ENCODE measurements around the gene NUCKS1.
"Not testable (repeated sequence)": the region's sequence is repeated elsewhere in the genome, so short reads cannot be mapped to it uniquely, and the experiment has no call there.

Gene NUCKS1

GRCh38 chr1:205739348-205740160 is 10.4 kb downstream of the NUCKS1 start:
- H3K4me3 ChIP-seq (ENCODE audit: control insufficient read depth, low read depth, low read length) = no peak overlapping the region
- TF ChIP-seq, protein P1, sequence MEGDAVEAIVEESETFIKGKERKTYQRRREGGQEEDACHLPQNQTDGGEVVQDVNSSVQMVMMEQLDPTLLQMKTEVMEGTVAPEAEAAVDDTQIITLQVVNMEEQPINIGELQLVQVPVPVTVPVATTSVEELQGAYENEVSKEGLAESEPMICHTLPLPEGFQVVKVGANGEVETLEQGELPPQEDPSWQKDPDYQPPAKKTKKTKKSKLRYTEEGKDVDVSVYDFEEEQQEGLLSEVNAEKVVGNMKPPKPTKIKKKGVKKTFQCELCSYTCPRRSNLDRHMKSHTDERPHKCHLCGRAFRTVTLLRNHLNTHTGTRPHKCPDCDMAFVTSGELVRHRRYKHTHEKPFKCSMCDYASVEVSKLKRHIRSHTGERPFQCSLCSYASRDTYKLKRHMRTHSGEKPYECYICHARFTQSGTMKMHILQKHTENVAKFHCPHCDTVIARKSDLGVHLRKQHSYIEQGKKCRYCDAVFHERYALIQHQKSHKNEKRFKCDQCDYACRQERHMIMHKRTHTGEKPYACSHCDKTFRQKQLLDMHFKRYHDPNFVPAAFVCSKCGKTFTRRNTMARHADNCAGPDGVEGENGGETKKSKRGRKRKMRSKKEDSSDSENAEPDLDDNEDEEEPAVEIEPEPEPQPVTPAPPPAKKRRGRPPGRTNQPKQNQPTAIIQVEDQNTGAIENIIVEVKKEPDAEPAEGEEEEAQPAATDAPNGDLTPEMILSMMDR (IDR thresholded peaks at IDR 0.05; ENCODE audit: control insufficient read depth, insufficient read depth, low read depth, low read length, missing control alignments) = no peak

DNA sequence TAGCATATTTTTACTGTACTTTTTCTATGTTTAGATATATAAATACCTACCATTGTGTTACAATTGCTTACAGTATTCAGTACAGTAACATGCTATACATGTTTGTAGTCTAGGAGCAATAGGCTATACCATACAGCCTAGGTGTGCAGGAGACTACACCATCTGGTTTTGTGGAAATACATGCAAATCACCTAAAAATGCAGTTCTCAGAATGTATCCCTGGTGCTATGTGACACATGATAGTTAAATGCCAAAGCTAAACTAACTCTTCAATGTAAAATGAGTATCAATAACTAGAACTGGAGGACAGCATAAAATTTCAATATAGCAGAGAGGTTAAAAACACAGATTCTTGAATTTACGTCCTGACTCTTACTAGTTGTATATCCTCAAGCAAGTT is 14.8 kb downstream of the NUCKS1 start:
- TF ChIP-seq, protein P1 (IDR thresholded peaks at IDR 0.05; ENCODE audit: control insufficient read depth, insufficient read depth, low read depth, low read length, missing control alignments) = no peak
- no peak for DNase-seq (ENCODE audit: low read depth)
- no peak overlapping the region for H3K4me3 ChIP-seq (ENCODE audit: control insufficient read depth, low read depth, low read length)

More at GRCh38 chr1:205739348-205740160, 10.4 kb downstream of the NUCKS1 start:
- peak; percentile 32 for DNase-seq (ENCODE audit: low read depth)

GRCh38 chr1:205733438-205734175 is 16.4 kb downstream of the NUCKS1 start:
- TF ChIP-seq, protein P1 (IDR thresholded peaks at IDR 0.05; ENCODE audit: control insufficient read depth, insufficient read depth, low read depth, low read length, missing control alignments) = no peak
- DNase-seq (ENCODE audit: low read depth) = no peak

GRCh38 chr1:205729945-205730610 is 19.9 kb downstream of the NUCKS1 start:
- TF ChIP-seq, protein P1 (IDR thresholded peaks at IDR 0.05; ENCODE audit: control insufficient read depth, insufficient read depth, low read depth, low read length, missing control alignments) = no peak
- no peak for DNase-seq (ENCODE audit: low read depth)
- H3K4me3 ChIP-seq (ENCODE audit: control insufficient read depth, low read depth, low read length) = no peak overlapping the region

More at GRCh38 chr1:205733438-205734175, 16.4 kb downstream of the NUCKS1 start:
- H3K4me3 ChIP-seq (ENCODE audit: control insufficient read depth, low read depth, low read length) = no peak overlapping the region

DNA sequence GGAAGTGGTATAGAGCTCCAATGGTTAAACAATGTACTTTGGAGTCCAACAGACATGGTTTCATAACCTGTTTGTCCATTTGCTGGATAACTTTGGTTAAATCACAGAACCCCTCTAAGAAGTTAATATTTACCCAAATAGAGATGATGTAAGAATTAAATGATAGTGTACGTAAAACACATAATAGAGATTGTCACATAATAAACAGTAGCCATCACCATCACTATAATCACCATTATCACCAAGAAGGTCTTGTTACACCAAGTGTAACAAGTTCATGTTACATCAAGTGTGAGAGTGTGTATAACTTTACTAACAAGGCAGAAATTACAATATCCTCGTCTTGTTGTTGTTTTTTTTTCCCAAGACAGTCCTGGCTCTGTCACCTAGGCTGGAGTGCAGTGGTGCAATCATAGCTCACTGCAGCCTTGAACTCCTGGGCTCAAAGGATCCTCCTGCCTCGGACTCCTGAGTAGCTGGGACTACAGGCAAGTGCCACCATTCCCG is 23.3 kb downstream of the NUCKS1 start:
- TF ChIP-seq, protein P1 (IDR thresholded peaks at IDR 0.05; ENCODE audit: control insufficient read depth, insufficient read depth, low read depth, low read length, missing control alignments) = no peak
- no peak overlapping the region for H3K4me3 ChIP-seq (ENCODE audit: control insufficient read depth, low read depth, low read length)
- no peak for DNase-seq (ENCODE audit: low read depth)

DNA sequence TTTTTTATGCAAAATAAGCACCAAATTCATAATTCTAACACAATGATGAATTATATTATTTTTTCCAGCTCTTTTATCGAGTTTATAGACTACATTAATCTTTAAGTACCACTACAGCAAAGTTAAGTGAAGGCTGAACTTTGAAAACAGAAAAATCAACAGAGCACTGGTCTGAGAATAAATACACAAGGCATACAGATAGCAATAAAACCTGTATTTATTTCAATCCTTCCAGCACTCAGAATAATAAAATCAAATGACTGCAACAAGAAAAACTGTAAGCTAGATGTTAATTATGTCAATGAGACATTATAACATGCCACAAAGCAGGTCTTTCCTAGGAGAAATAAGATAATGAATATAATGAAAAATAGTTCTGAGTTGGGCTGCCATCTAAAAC is 24.5 kb downstream of the NUCKS1 start:
- DNase-seq (ENCODE audit: low read depth) = no peak
- TF ChIP-seq, protein P1 (IDR thresholded peaks at IDR 0.05; ENCODE audit: control insufficient read depth, insufficient read depth, low read depth, low read length, missing control alignments) = no peak
- H3K4me3 ChIP-seq (ENCODE audit: control insufficient read depth, low read depth, low read length) = no peak overlapping the region

DNA sequence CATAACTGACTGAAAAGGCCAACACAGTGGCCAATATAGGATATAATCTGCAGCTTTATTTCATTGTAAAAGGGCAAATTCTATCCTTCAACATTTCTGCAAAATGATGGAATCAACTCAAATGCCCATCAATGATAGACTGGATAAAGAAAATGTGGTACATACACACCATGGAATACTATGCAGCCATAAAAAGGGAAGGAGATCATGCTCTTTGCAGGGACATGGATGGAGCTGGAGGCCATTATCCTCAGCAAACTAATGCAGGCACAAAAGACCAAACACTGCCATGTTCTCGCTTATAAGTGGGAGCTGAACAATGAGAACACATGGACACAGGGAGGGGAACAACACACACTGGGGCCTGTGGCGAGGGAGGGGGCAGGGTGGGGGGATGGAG is 29.2 kb downstream of the NUCKS1 start:
- H3K4me3 ChIP-seq (ENCODE audit: control insufficient read depth, low read depth, low read length); DNase-seq (ENCODE audit: low read depth): not testable (repeated sequence)
